GM19240 (cell line): ENCODE data around the gene HPN.

Experiments used
- DNase-seq: peaks from one replicate; pipeline ENCODE4 v3.0.0; 2011; ENCODE audit warnings: low spot score; ENCODE audit not compliant: insufficient read length

HPN gene

DNA sequence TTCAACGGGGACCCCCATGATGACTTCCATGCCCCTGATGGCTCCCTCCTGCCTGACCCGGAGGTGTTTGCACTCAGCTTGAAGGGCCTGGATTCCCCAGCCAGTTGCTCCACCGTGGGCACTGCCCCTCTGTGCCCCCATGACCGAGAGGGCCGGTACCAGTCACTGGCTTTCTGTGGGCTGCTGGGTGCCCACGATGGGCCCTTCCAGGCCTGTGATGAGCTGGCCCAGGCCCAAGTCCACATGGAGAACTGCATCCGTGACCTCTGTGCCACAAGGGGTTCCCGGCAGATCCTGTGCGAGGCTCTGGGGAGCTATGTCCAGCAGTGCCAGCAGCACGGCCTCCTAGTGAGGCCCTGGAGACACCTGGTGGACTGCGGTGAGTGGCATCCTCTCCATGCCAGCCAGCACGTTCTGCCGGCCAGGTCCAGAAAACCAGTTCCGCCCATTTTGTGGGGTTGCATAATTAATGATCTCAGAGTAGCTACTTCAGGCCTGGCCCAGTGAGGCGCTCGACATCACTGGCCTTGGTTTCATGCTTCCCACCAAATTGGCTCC lies 39.2 kb downstream of the HPN start:
- no peak for DNase-seq

DNA sequence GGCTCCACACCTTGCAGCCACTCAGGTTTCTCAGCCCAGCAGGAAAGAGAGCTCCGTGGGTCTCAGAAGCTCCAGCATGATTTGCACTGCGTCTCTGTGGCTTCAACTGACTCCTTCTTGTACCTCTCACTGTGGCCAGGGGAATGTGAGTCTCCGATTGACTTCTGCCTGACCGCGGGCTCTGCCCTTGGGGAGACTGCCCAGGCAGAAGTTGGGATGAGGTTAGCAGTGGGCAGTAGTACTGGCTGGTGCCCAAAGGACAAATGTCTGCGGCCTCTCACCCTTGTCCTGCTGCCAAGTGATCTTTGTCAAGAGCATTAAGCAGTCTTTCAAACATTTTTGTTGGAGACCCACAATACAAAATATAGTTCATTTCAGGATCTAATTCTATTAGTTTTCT lies 39.7 kb downstream of the HPN start:
- DNase-seq: no peak

- DNase-seq: no peak
Measured at GRCh38 chr19:35083691-35084508, 42.4 kb downstream of the HPN start.

GRCh38 chr19:35084509-35084762 lies 42.9 kb downstream of the HPN start:
- no peak for DNase-seq

DNA sequence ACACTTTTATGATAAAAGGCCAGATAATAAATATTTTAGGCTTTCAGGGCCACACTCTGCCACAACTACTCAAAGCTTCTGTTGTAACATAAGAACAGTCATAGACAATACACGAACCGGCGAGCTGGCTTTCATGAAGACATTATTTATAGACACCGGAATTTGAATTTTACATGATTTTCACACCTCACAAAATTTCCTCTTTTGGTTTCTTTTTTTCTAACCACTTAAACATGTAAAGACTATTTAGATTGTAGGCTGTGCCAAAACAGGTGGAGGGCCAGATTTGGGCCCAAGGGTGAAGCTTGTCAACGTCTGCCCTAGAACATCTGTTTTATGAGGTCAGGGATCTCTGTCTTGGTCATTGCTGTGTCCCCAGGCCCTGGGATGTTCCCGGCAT lies 44.4 kb downstream of the HPN start:
- DNase-seq: peak; percentile 41

DNA sequence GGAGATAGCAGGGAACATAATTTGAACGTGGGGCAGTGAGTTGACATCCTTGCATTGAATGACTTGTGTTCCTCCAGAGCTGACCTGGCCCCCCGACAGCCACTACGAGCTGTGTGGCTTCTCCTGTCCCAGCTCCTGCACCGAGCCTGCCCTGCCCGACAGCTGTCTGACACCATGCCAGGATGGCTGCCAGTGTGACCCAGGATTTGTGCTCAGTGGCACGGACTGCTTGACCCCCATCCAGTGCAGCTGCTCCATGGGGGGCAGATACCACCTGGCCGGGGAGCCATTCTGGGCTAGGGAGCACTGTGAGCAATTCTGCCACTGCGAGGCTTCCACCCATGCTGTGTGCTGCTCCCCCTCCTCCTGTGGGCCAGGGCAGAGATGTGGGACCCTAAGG lies 44.9 kb downstream of the HPN start:
- no peak for DNase-seq

- DNase-seq: no peak
Measured at GRCh38 chr19:35087393-35087792, 45.9 kb downstream of the HPN start.

DNA sequence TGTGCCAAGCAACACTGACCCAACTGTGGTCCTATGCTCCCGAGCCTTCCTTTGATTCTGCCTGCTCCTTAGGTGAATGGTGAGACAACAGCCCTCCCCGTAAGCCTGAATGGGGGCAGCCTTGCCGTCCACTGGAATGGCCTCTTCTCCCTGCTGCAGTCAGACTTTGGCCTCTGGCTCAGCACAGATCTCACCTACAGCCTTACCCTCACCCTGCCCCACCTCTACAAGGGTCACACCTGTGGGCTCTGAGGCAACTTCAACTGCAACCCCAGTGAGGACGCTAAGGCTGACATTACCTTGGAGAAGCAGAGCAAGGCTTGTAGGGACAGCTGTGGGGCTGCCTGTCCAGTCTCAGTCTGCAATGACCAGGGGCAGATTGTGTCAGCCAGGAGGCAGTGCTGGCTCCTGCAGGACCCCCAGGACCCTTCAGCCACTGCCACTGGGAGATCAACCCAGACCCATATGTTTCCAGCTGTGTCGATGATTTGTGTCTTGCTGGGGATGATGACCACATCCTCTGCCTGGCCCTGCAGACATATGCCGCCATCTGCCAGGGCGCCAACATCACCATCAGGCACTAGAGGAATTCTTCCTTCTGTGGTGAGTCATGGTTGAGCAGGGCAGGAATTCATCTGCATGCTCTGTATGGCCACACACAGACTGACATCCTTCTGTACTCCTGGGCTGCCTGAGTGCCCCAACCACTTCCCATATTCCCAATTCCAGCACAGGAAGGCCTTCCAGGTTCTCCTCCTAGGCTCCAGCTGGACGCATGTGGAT lies 46.8 kb downstream of the HPN start:
- no peak for DNase-seq

- no peak for DNase-seq
Measured at GRCh38 chr19:35089554-35089953, 48.0 kb downstream of the HPN start.

- DNase-seq: no peak
Measured at GRCh38 chr19:35090160-35090505, 48.6 kb downstream of the HPN start.

GRCh38 chr19:35090506-35091214 lies 49.1 kb downstream of the HPN start:
- DNase-seq: peak; percentile 55

- DNase-seq: no peak
Measured at GRCh38 chr19:35093430-35093829, 51.9 kb downstream of the HPN start.

DNA sequence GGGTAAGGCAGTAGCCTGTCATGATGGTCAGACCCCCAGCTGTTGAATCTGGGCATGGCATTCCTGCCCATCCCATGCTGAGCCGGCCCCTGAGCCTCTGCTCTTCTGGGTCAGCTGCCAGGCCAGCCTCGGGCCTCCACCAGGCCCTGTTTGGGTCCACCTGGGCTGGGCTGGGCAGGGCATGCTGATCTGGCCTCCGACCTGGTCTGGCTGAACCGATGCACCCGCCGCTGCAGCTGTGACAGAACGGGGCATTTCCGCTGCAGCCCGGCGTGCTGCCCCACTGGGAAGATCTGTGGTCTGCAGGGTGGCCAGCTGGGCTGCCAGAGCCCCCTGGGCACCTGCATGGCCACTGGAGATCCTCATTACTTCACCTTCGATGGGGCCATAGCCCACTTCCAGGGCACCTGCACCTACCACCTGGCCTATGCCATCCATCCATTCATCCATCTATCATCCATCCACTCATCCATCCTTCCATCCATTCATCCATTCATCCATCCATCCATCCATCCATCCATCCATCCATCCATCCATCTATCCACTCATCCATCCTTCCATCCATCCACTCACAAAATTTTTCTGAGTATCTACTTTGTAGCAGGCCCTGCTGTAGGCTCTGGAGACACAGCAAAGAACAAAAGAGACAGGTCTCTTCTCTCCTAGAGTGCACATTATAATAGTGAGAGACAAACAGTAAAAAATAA lies 52.6 kb downstream of the HPN start:
- no peak for DNase-seq

DNA sequence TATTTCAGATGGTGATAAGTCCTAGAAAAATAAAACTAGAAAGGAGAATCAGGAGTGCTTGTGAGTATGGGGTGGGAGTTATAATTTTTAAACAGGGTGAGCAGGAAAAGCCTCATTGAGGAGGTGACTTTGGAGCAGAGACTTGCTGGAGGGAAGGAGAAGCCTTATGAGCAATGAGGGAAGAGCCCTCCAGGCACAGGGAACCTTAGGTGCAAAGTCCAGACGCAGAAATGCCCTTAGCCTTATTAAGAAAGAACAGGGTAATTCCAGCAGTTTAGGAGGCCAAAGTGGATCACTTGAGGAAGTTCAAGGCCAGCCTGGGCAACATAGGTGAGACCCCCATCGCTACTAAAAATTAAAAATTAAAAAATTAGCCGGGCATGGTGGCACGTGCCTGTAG lies 53.1 kb downstream of the HPN start:
- DNase-seq: no peak

GRCh38 chr19:35095667-35096368 lies 54.3 kb downstream of the HPN start:
- DNase-seq: no peak

GRCh38 chr19:35098413-35099049 lies 57.0 kb downstream of the HPN start:
- DNase-seq: no peak

GRCh38 chr19:35099155-35099896 lies 57.8 kb downstream of the HPN start:
- DNase-seq: no peak

GRCh38 chr19:35099897-35100275 lies 58.4 kb downstream of the HPN start:
- DNase-seq: no peak

GRCh38 chr19:35100588-35101533 lies 59.3 kb downstream of the HPN start:
- no peak for DNase-seq
